SK-N-SH (cell line): ENCODE measurements around the gene BCAR3. TPM values are rescaled to one million over a fixed set of nuclear protein-coding genes. Genes with fewer than 3 reads are reported as not detected.
A peak's percentile ranks its signal among the peaks of the same experiment; 100 is the strongest.

Source experiments
- CTCF ChIA-PET: fragments of 300-600, 350-600 bp; formaldehyde crosslinking; extraction: SDS; loops from one replicate; lab custom pipeline; 2021; lab: Yijun Ruan, JAX
- POLR2A ChIA-PET: fragments of 350-600 bp; sonication (Branson Sonifier 250); formaldehyde crosslinking; extraction: SDS; loops from one replicate; lab custom pipeline; 2020; ENCODE audit warnings: antibody characterized with exemption, inconsistent platforms; lab: Yijun Ruan, JAX
- DNase-seq: peaks from one replicate; pipeline ENCODE4 v3.0.0; 2012
- H2AFZ ChIP-seq: fragments of 200-600 bp; sonication (generic); 2 replicates; pipeline ENCODE4 v1.8.1; 2016; ENCODE audit warnings: antibody characterized with exemption, mild to moderate bottlenecking, low read depth
- H3F3A ChIP-seq: fragments of 200-600 bp; sonication (generic); replicated peaks from 2 replicates; pipeline ENCODE3; 2016; ENCODE audit warnings: antibody characterized with exemption, mild to moderate bottlenecking; ENCODE audit not compliant: insufficient read depth
- H3K27ac ChIP-seq, 2 experiments: fragments of 200-500 bp in 1 of 2; fragments of 200-600 bp in 1 of 2; sonication (Bioruptor generic) in 1 of 2; sonication (generic), shearing (Covaris generic) in 1 of 2; 2 replicates each; pipeline versions ENCODE4 v1.5.1 to v1.6.1; 2014 to 2016; ENCODE audit warnings: low read depth in 2 of 2, inconsistent platforms in 1 of 2, low read length in 1 of 2, mild to moderate bottlenecking in 1 of 2, mixed read lengths in 1 of 2
- H3K27me3 ChIP-seq: fragments of 200-600 bp; sonication (generic), shearing (Covaris generic); 2 replicates; pipeline ENCODE4 v1.6.1; 2016; ENCODE audit warnings: mixed run types; ENCODE audit not compliant: insufficient read depth
- H3K36me3 ChIP-seq, 2 experiments: fragments of 200-500 bp in 1 of 2; fragments of 200-600 bp in 1 of 2; sonication (Bioruptor generic) in 1 of 2; sonication (generic) in 1 of 2; replicated peaks in 1 of 2; 2 replicates each; pipeline versions ENCODE3 to v1.5.1; 2014 to 2016; ENCODE audit warnings: low read length in 1 of 2, mild to moderate bottlenecking in 1 of 2; ENCODE audit not compliant: insufficient read depth in 2 of 2, control insufficient read depth in 1 of 2
- H3K4me1 ChIP-seq, 2 experiments: fragments of 200-500 bp in 1 of 2; fragments of 200-600 bp in 1 of 2; sonication (Bioruptor generic) in 1 of 2; sonication (generic), shearing (Covaris generic) in 1 of 2; 2 replicates each; pipeline versions ENCODE4 v1.5.1 to v1.6.1; 2014 to 2016; ENCODE audit warnings: low read depth in 1 of 2, low read length in 1 of 2, mixed run types in 1 of 2; ENCODE audit not compliant: insufficient read depth in 2 of 2, control insufficient read depth in 1 of 2
- H3K4me2 ChIP-seq: fragments of 200-600 bp; sonication (generic), shearing (Covaris generic); 2 replicates; pipeline ENCODE4 v1.6.1; 2017; ENCODE audit warnings: mixed run types
- H3K4me3 ChIP-seq, 2 experiments: fragments of 200-500 bp in 1 of 2; fragments of 200-600 bp in 1 of 2; sonication (Bioruptor generic) in 1 of 2; sonication (generic), shearing (Covaris generic) in 1 of 2; 2 replicates each; pipeline versions ENCODE4 v1.5.1 to v1.8.1; 2014 to 2016; ENCODE audit warnings: low read depth in 2 of 2, inconsistent platforms in 1 of 2, low read length in 1 of 2, mild to moderate bottlenecking in 1 of 2, mixed read lengths in 1 of 2, moderate library complexity in 1 of 2
- H3K79me2 ChIP-seq: fragments of 200-600 bp; sonication (generic); 2 replicates; pipeline ENCODE4 v1.8.1; 2017; ENCODE audit warnings: mild to moderate bottlenecking; ENCODE audit not compliant: insufficient read depth
- H3K9ac ChIP-seq: fragments of 200-600 bp; sonication (generic); 2 replicates; pipeline ENCODE4 v1.6.1; 2017; ENCODE audit warnings: mixed run types
- H3K9me2 ChIP-seq: fragments of 200-600 bp; sonication (generic); 2 replicates; pipeline ENCODE4 v1.6.1; 2017; ENCODE audit warnings: mixed run types
- H3K9me3 ChIP-seq: fragments of 200-600 bp; sonication (generic); 2 replicates; pipeline ENCODE4 v1.6.1; 2017; ENCODE audit warnings: mixed run types, mild to moderate bottlenecking, moderate library complexity
- H4K20me1 ChIP-seq: fragments of 200-600 bp; sonication (generic); 2 replicates; pipeline ENCODE4 v1.6.1; 2017; ENCODE audit warnings: mild to moderate bottlenecking, mixed run types; ENCODE audit not compliant: insufficient read depth
- CHD2 ChIP-seq: fragments of 150-350 bp; IDR thresholded peaks from 2 replicates; pipeline ENCODE4 v1.6.1; 2018; ENCODE audit warnings: low read length; ENCODE audit not compliant: partially characterized antibody
- EP300 ChIP-seq, 2 experiments: IDR thresholded peaks; 2 replicates each; pipeline versions ENCODE4 v1.4.0 to v1.6.1; 2012; ENCODE audit warnings: borderline replicate concordance in 1 of 2, low read depth in 1 of 2, low read length in 1 of 2
- JUND ChIP-seq: IDR thresholded peaks from 2 replicates; pipeline ENCODE4 v1.4.0; 2012
- MEF2A ChIP-seq: IDR thresholded peaks from 2 replicates; pipeline ENCODE4 v1.4.0; 2012; ENCODE audit warnings: low read depth, borderline replicate concordance
- MXI1 ChIP-seq: IDR thresholded peaks from 2 replicates; pipeline ENCODE4 v1.6.1; 2012; ENCODE audit warnings: mild to moderate bottlenecking, low read depth, low read length, improper control_type of control experiment
- NFIC ChIP-seq: IDR thresholded peaks from 2 replicates; pipeline ENCODE4 v1.4.0; 2012; ENCODE audit warnings: borderline replicate concordance
- RAD21 ChIP-seq: IDR thresholded peaks from 2 replicates; pipeline ENCODE4 v1.6.1; 2012; ENCODE audit warnings: mild to moderate bottlenecking, low read length
- RCOR1 ChIP-seq: fragments of 150-350 bp; IDR thresholded peaks from 2 replicates; pipeline ENCODE4 v1.6.1; 2017; ENCODE audit warnings: antibody characterized with exemption, low read length
- RFX5 ChIP-seq: IDR thresholded peaks from 2 replicates; pipeline ENCODE4 v1.6.1; 2012; ENCODE audit warnings: mild to moderate bottlenecking, improper control_type of control experiment, low read length
- RXRA ChIP-seq: IDR thresholded peaks from 2 replicates; pipeline ENCODE4 v1.4.0; 2012; ENCODE audit warnings: low read depth, mild to moderate bottlenecking, borderline replicate concordance
- TCF12 ChIP-seq: IDR thresholded peaks from 2 replicates; pipeline ENCODE4 v1.4.0; 2012
- WGBS: methylation state at CpG from one replicate; pipeline ENCODE4 v1.1.6; 2017; ENCODE audit warnings: low lambda C conversion rate; 5-methylcytosine and 5-hydroxymethylcytosine counted together
- polyA plus RNA-seq, 3 experiments: library from polyadenylated mRNA; depleted of rRNA; stranded (reverse); fragments of >200 nt; gene quantifications; 2 replicates each; pipeline ENCODE4 v1.2.3, GENCODE V29; 2012
- TF ChIP-seq, protein P1 (sequence below): IDR thresholded peaks from 2 replicates; pipeline ENCODE4 v1.4.0; 2012; ENCODE audit warnings: low read depth, borderline replicate concordance
- TF ChIP-seq, protein P2 (sequence below): IDR thresholded peaks from 2 replicates; pipeline ENCODE4 v1.4.0; 2012; ENCODE audit warnings: low read depth, borderline replicate concordance
- TF ChIP-seq, protein P3 (sequence below): IDR thresholded peaks from 2 replicates; pipeline ENCODE4; 2012
- TF ChIP-seq, protein P4 (sequence below): IDR thresholded peaks from 2 replicates; pipeline ENCODE4 v1.6.1; 2012; ENCODE audit warnings: mild to moderate bottlenecking, low read depth, low read length, moderate library complexity

Gene BCAR3
- polyA plus RNA-seq, 1 of the 3 experiments (the other 2 are of a cell fraction): 58.4 TPM

DNA sequence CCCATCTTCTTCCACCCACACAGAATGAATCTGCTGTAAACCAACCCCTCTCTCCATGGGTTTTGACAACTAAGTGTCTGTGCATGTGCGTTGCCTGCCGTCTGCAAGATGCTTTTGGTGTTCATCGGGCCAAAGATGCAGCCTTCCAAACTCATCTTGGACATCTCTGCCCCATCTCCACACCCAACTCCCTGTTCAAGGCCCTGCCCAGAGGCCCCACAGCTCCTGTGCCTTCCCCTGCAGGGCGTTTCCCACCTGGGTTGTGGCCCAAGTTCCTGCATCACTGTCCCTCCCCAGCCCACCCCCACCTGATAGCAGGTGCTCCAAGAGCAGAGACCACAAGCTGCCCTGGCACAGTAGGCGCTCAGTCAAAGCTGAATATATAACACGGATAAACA lies 103.2 kb downstream of the BCAR3 start:
- Histone ChIP-seq H3K4me2 (no peak overlapping the region), H3F3A (peaks cover 39% of the 10 kb centered on the region), H3K9ac (no peak overlapping the region), H3K4me1 (peaks cover 31 to 59% of the 10 kb centered on the region in 2 experiments), H3K9me3 (no peaks in the 10 kb centered on the region), H3K36me3 (peaks cover 46 to 56% of the 10 kb centered on the region in 2 experiments), H3K27me3 (no peaks in the 10 kb centered on the region), H4K20me1 (peaks cover 36% of the 10 kb centered on the region), H2AFZ (no peak overlapping the region), H3K27ac (no peak overlapping the region; a peak in 1 of 4 replicates), H3K9me2 (no peaks in the 10 kb centered on the region), H3K4me3 (no peak overlapping the region), H3K79me2 (peaks cover 89% of the 10 kb centered on the region)
- CTCF ChIA-PET: interaction anchor here (1.0 to 2.4 kb wide), 5 partner anchors 15 to 266 kb away, joined by 3 to 8 read pairs (median 4); no protein-coding TSS in a partner anchor
- 95% methylated on average over 6 of the region's 6 CpGs for WGBS
- POLR2A ChIA-PET: no interaction called here
- no peak for DNase-seq
- TF ChIP-seq JUND: no peak
- TF ChIP-seq, protein P1, sequence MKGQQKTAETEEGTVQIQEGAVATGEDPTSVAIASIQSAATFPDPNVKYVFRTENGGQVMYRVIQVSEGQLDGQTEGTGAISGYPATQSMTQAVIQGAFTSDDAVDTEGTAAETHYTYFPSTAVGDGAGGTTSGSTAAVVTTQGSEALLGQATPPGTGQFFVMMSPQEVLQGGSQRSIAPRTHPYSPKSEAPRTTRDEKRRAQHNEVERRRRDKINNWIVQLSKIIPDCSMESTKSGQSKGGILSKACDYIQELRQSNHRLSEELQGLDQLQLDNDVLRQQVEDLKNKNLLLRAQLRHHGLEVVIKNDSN: no peak
- no peak for TF ChIP-seq RCOR1
- no peak for TF ChIP-seq RFX5
- TF ChIP-seq MEF2A: no peak
- TF ChIP-seq CHD2: no peak
- TF ChIP-seq, protein P2, sequence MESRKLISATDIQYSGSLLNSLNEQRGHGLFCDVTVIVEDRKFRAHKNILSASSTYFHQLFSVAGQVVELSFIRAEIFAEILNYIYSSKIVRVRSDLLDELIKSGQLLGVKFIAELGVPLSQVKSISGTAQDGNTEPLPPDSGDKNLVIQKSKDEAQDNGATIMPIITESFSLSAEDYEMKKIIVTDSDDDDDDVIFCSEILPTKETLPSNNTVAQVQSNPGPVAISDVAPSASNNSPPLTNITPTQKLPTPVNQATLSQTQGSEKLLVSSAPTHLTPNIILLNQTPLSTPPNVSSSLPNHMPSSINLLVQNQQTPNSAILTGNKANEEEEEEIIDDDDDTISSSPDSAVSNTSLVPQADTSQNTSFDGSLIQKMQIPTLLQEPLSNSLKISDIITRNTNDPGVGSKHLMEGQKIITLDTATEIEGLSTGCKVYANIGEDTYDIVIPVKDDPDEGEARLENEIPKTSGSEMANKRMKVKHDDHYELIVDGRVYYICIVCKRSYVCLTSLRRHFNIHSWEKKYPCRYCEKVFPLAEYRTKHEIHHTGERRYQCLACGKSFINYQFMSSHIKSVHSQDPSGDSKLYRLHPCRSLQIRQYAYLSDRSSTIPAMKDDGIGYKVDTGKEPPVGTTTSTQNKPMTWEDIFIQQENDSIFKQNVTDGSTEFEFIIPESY: no peak

DNA sequence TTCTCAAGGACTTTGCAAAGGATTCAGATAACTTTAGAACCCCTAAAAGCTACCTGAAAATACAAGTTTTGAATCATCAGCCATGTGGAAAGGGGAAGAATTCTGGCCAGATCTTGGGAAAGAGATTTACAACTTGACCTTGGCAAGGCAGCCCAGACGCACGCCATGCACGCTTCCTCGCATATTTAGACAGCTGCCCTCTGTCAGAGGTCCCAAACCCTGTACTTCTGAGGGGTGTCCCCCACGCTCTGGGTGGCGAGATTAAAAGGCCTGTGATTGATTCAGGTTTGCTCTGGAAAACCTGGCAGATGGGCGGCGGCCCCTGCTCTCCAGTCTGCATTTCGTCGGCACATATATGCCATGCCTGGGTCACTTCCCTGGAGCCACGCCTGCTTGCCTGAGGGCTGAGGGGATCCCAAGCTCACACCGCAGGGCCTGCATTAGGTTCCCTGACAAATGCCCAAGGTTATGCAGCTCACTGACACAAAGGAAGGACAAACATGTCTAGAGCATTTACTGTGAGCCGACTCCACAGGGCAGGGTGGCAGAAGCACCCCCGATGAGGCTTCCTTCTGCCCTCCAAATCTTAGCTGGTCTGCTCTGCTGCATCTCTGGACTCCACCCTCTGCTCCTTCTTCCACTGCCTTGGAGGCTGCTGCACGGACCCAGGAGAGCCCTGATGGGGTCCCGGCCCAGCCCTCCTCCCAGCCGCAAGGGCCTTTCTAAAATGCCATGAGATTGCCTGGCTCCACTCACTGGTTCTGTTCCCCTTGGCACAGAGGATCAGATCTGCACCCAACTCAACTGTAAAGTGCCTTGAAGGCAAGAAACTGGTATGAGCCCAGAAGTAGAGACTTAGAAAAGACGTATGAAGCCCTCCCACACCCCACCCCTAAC lies 103.9 kb downstream of the BCAR3 start:
- Histone ChIP-seq H3K79me2 (peaks cover 86% of the 10 kb centered on the region), H3F3A (peaks cover 39% of the 10 kb centered on the region), H3K9ac (no peak overlapping the region), H3K4me3 (no peak overlapping the region), H3K36me3 (peaks cover 42 to 60% of the 10 kb centered on the region in 2 experiments), H4K20me1 (peaks cover 36% of the 10 kb centered on the region), H3K4me2 (no peak overlapping the region), H3K27ac (peak overlapping the region; percentile 60 to 98; a peak in 3 of 4 replicates), H3K9me3 (no peaks in the 10 kb centered on the region), H2AFZ (no peak overlapping the region), H3K27me3 (no peaks in the 10 kb centered on the region), H3K4me1 (peaks cover 31 to 59% of the 10 kb centered on the region in 2 experiments), H3K9me2 (no peaks in the 10 kb centered on the region)
- TF ChIP-seq CHD2 (no peak), RCOR1 (no peak), MXI1 (no peak), RAD21 (no peak), RXRA (no peak), TCF12 (no peak), NFIC (no peak), EP300 (IDR thresholded peaks at IDR 0.05; ENCODE audit: borderline replicate concordance in 1 of 2, low read depth in 1 of 2, low read length in 1 of 2) (no peak)
- TF ChIP-seq, protein P3, sequence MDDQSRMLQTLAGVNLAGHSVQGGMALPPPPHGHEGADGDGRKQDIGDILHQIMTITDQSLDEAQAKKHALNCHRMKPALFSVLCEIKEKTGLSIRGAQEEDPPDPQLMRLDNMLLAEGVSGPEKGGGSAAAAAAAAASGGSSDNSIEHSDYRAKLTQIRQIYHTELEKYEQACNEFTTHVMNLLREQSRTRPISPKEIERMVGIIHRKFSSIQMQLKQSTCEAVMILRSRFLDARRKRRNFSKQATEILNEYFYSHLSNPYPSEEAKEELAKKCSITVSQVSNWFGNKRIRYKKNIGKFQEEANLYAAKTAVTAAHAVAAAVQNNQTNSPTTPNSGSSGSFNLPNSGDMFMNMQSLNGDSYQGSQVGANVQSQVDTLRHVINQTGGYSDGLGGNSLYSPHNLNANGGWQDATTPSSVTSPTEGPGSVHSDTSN: no peak
- TF ChIP-seq, protein P4, sequence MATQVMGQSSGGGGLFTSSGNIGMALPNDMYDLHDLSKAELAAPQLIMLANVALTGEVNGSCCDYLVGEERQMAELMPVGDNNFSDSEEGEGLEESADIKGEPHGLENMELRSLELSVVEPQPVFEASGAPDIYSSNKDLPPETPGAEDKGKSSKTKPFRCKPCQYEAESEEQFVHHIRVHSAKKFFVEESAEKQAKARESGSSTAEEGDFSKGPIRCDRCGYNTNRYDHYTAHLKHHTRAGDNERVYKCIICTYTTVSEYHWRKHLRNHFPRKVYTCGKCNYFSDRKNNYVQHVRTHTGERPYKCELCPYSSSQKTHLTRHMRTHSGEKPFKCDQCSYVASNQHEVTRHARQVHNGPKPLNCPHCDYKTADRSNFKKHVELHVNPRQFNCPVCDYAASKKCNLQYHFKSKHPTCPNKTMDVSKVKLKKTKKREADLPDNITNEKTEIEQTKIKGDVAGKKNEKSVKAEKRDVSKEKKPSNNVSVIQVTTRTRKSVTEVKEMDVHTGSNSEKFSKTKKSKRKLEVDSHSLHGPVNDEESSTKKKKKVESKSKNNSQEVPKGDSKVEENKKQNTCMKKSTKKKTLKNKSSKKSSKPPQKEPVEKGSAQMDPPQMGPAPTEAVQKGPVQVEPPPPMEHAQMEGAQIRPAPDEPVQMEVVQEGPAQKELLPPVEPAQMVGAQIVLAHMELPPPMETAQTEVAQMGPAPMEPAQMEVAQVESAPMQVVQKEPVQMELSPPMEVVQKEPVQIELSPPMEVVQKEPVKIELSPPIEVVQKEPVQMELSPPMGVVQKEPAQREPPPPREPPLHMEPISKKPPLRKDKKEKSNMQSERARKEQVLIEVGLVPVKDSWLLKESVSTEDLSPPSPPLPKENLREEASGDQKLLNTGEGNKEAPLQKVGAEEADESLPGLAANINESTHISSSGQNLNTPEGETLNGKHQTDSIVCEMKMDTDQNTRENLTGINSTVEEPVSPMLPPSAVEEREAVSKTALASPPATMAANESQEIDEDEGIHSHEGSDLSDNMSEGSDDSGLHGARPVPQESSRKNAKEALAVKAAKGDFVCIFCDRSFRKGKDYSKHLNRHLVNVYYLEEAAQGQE: no peak
- DNase-seq: no peak
- POLR2A ChIA-PET: no interaction called here
- 91% methylated on average over 12 of the region's 18 CpGs for WGBS
- CTCF ChIA-PET: interaction anchor here (1.1 to 3.2 kb wide), 6 partner anchors 12 to 266 kb away, joined by 3 to 16 read pairs (median 4); no protein-coding TSS in a partner anchor
